ENCODE measurements around the gene BICRA.
A peak's percentile ranks its signal among the peaks of the same experiment; 100 is the strongest.
"Not testable (repeated sequence)": the region's sequence is repeated elsewhere in the genome, so short reads cannot be mapped to it uniquely, and the experiment has no call there.

The BICRA gene

GRCh38 chr19:47694466-47695273 is 85.7 kb downstream of the BICRA start:
- DNase-seq (ENCODE audit: low read depth), result no peak

GRCh38 chr19:47695533-47696262 is 86.8 kb downstream of the BICRA start:
- DNase-seq (ENCODE audit: low read depth), result no peak

GRCh38 chr19:47696635-47697034 is 87.7 kb downstream of the BICRA start:
- no peak for DNase-seq (ENCODE audit: low read depth)

GRCh38 chr19:47697863-47698609 is 89.1 kb downstream of the BICRA start:
- no peak for DNase-seq (ENCODE audit: low read depth)

GRCh38 chr19:47698631-47699359 is 89.9 kb downstream of the BICRA start:
- DNase-seq (ENCODE audit: low read depth), result no peak

GRCh38 chr19:47699360-47699917 is 90.5 kb downstream of the BICRA start:
- peak; percentile 37 for DNase-seq (ENCODE audit: low read depth)

GRCh38 chr19:47700934-47701716 is 92.2 kb downstream of the BICRA start:
- DNase-seq (ENCODE audit: low read depth), result no peak

GRCh38 chr19:47701717-47702552 is 93.0 kb downstream of the BICRA start:
- no peak for DNase-seq (ENCODE audit: low read depth)

GRCh38 chr19:47702671-47703070 is 93.7 kb downstream of the BICRA start:
- DNase-seq (ENCODE audit: low read depth), result no peak

GRCh38 chr19:47703301-47703700 is 94.4 kb downstream of the BICRA start:
- no peak for DNase-seq (ENCODE audit: low read depth)

- no peak for DNase-seq (ENCODE audit: low read depth)
These were observed 95.1 kb downstream of the BICRA start for GRCh38 chr19:47704024-47704423.

GRCh38 chr19:47704656-47705055 is 95.7 kb downstream of the BICRA start:
- DNase-seq (ENCODE audit: low read depth), result no peak

- DNase-seq (ENCODE audit: low read depth), result peak; percentile 47
These were observed 98.4 kb downstream of the BICRA start for GRCh38 chr19:47707135-47707925.

GRCh38 chr19:47711652-47712242 is 102.8 kb downstream of the BICRA start:
- DNase-seq (ENCODE audit: low read depth), result no peak

- peak; percentile 37 for DNase-seq (ENCODE audit: low read depth)
These were observed 104.4 kb downstream of the BICRA start, which contains the start of gene EHD2 for GRCh38 chr19:47713046-47714021. Gene EHD2 (plus strand): TSS chr19:47713422. CDS start chr19:47716613, 3,191 bp downstream.

- DNase-seq (ENCODE audit: low read depth), result no peak
These were observed 105.4 kb downstream of the BICRA start for GRCh38 chr19:47714339-47714738.

- not testable (repeated sequence) for DNase-seq (ENCODE audit: low read depth)
These were observed 105.9 kb downstream of the BICRA start for GRCh38 chr19:47714855-47715254.
